ENCODE data around the gene ZCCHC18.

The ZCCHC18 gene

GRCh38 chrX:104105330-104106262 lies 6.7 kb upstream of the ZCCHC18 start:
- no peak for TF ChIP-seq TAF1 (IDR thresholded peaks at IDR 0.05; ENCODE audit: borderline replicate concordance, insufficient read depth, low read length)
- no peak for TF ChIP-seq FOXP2 (optimal IDR thresholded peaks at IDR 0.05; ENCODE audit: borderline replicate concordance, extremely low read depth, extremely low read length, insufficient read depth)
- no peak for TF ChIP-seq POLR2AphosphoS5 (IDR thresholded peaks at IDR 0.05; ENCODE audit: low read depth, low read length)
- no peak for TF ChIP-seq REST (IDR thresholded peaks at IDR 0.05; ENCODE audit: insufficient read depth in 1 of 2, low read depth in 2 of 2, low read length in 2 of 2)
- TF ChIP-seq SIN3A (IDR thresholded peaks at IDR 0.05; ENCODE audit: borderline replicate concordance, insufficient read depth, low read length): no peak

GRCh38 chrX:104108955-104109354 lies 3.4 kb upstream of the ZCCHC18 start:
- TF ChIP-seq REST (IDR thresholded peaks at IDR 0.05; ENCODE audit: insufficient read depth in 1 of 2, low read depth in 2 of 2, low read length in 2 of 2): no peak
- TF ChIP-seq FOXP2 (optimal IDR thresholded peaks at IDR 0.05; ENCODE audit: borderline replicate concordance, extremely low read depth, extremely low read length, insufficient read depth): no peak

- TF ChIP-seq SIN3A (IDR thresholded peaks at IDR 0.05; ENCODE audit: borderline replicate concordance, insufficient read depth, low read length): no peak
- TF ChIP-seq FOXP2 (optimal IDR thresholded peaks at IDR 0.05; ENCODE audit: borderline replicate concordance, extremely low read depth, extremely low read length, insufficient read depth): no peak
- TF ChIP-seq TAF1 (IDR thresholded peaks at IDR 0.05; ENCODE audit: borderline replicate concordance, insufficient read depth, low read length): no peak
Observed at GRCh38 chrX:104113222-104113965, 1.1 kb downstream of the ZCCHC18 start.

GRCh38 chrX:104117759-104118158 lies 5.4 kb downstream of the ZCCHC18 start:
- TF ChIP-seq REST (IDR thresholded peaks at IDR 0.05; ENCODE audit: insufficient read depth in 1 of 2, low read depth in 2 of 2, low read length in 2 of 2) (no peak), SIN3A (IDR thresholded peaks at IDR 0.05; ENCODE audit: borderline replicate concordance, insufficient read depth, low read length) (no peak), FOXP2 (optimal IDR thresholded peaks at IDR 0.05; ENCODE audit: borderline replicate concordance, extremely low read depth, extremely low read length, insufficient read depth) (no peak), POLR2AphosphoS5 (IDR thresholded peaks at IDR 0.05; ENCODE audit: low read depth, low read length) (no peak), TAF1 (IDR thresholded peaks at IDR 0.05; ENCODE audit: borderline replicate concordance, insufficient read depth, low read length) (no peak)

GRCh38 chrX:104118765-104119164 lies 6.4 kb downstream of the ZCCHC18 start:
- TF ChIP-seq FOXP2 (optimal IDR thresholded peaks at IDR 0.05; ENCODE audit: borderline replicate concordance, extremely low read depth, extremely low read length, insufficient read depth) (no peak), TAF1 (IDR thresholded peaks at IDR 0.05; ENCODE audit: borderline replicate concordance, insufficient read depth, low read length) (no peak), POLR2AphosphoS5 (IDR thresholded peaks at IDR 0.05; ENCODE audit: low read depth, low read length) (no peak), SIN3A (IDR thresholded peaks at IDR 0.05; ENCODE audit: borderline replicate concordance, insufficient read depth, low read length) (no peak), REST (IDR thresholded peaks at IDR 0.05; ENCODE audit: insufficient read depth in 1 of 2, low read depth in 2 of 2, low read length in 2 of 2) (no peak)
